GM12878 (cell line): ENCODE data around the gene NT5C1A. TPM values are rescaled to one million over a fixed set of nuclear protein-coding genes. Genes with fewer than 3 reads are reported as not detected.

Experiments used
- ATAC-seq: fragments of 200-7000 bp; cut with Tn5 transposase; 3 replicates; pipeline ENCODE4 v1.9.1; 2020; ENCODE audit warnings: mild to moderate bottlenecking, moderate library complexity
- BruUV-seq: library from RNA; stranded (reverse); fragments of 400-500 nt; replicated peaks from 2 replicates; lab custom pipeline; 2021; lab: Mats Ljungman, UMichigan
- CTCF ChIA-PET: fragments of 300-600 bp; sonication (Branson Sonifier 250); formaldehyde crosslinking; extraction: SDS; loops from one replicate; lab custom pipeline; 2021; ENCODE audit warnings: inconsistent platforms; lab: Yijun Ruan, JAX
- POLR2A ChIA-PET: fragments of 350-600 bp; formaldehyde crosslinking; extraction: SDS; loops from one replicate; lab custom pipeline; 2021; ENCODE audit warnings: inconsistent platforms; lab: Charles Lee
- RAD21 ChIA-PET: fragments of 300-600 bp; sonication (Branson Sonifier 250); formaldehyde crosslinking; loops from one replicate; lab custom pipeline; 2023; ENCODE audit warnings: antibody characterized with exemption; ENCODE audit not compliant: unreplicated experiment; lab: Charles Lee
- SMC1A ChIA-PET: fragments of 300-600 bp; sonication (Branson Sonifier 250); formaldehyde crosslinking; loops from one replicate; lab custom pipeline; 2023; ENCODE audit not compliant: unreplicated experiment, uncharacterized antibody; lab: Charles Lee
- DNase-seq: peaks from one replicate; pipeline ENCODE4 v3.0.0-alpha.2; 2011; ENCODE audit warnings: low read depth, low spot score
- FAIRE-seq: peaks from 3 replicates; lab custom pipeline; 2011; peaks lifted over from hg19 to GRCh38; lab: Jason Lieb, UNC
- H2AFZ ChIP-seq: 2 replicates; pipeline ENCODE4 v1.6.0; 2011; ENCODE audit warnings: low read depth, low read length, control low read depth; ENCODE audit not compliant: control insufficient read depth
- H3K27ac ChIP-seq: 2 replicates; pipeline ENCODE4 v1.5.1; 2011; ENCODE audit warnings: control low read depth; ENCODE audit not compliant: control insufficient read depth, insufficient read depth
- H3K27me3 ChIP-seq, 2 experiments: replicated peaks in 1 of 2; 2 replicates each; pipeline versions ENCODE4 v1.6.0 to v1.6.1; 2011; ENCODE audit warnings: low read length in 1 of 2; ENCODE audit not compliant: control insufficient read depth in 2 of 2, insufficient read depth in 2 of 2
- H3K36me3 ChIP-seq, 2 experiments: 2 replicates each; pipeline ENCODE4 v1.5.1; 2011; ENCODE audit warnings: low read length in 1 of 2; ENCODE audit not compliant: control insufficient read depth in 2 of 2, insufficient read depth in 2 of 2
- H3K4me1 ChIP-seq: 2 replicates; pipeline ENCODE4 v1.6.1; 2011; ENCODE audit warnings: mild to moderate bottlenecking, low read length, moderate library complexity, mixed read lengths; ENCODE audit not compliant: control insufficient read depth, insufficient read depth
- H3K4me2 ChIP-seq: 2 replicates; pipeline ENCODE4 v1.6.0; 2011; ENCODE audit warnings: control low read depth; ENCODE audit not compliant: control insufficient read depth, insufficient read depth
- H3K4me3 ChIP-seq: fragments of 200-600 bp; sonication (generic); 2 replicates; pipeline ENCODE4 v1.5.1; 2016
- H3K79me2 ChIP-seq: 2 replicates; pipeline ENCODE4 v1.6.0; 2011; ENCODE audit warnings: low read length; ENCODE audit not compliant: control insufficient read depth, insufficient read depth
- H3K9ac ChIP-seq: 2 replicates; pipeline ENCODE4 v1.8.0; 2011; ENCODE audit warnings: low read length, control low read depth, mixed read lengths; ENCODE audit not compliant: control insufficient read depth, insufficient read depth
- H3K9me3 ChIP-seq: replicated peaks from 3 replicates; pipeline ENCODE4 v1.5.1; 2011; ENCODE audit warnings: mild to moderate bottlenecking, low read length; ENCODE audit not compliant: control insufficient read depth, insufficient read depth
- H4K20me1 ChIP-seq: 2 replicates; pipeline ENCODE4 v1.6.0; 2011; ENCODE audit not compliant: control insufficient read depth, insufficient read depth
- CREB1 ChIP-seq: IDR thresholded peaks from 2 replicates; pipeline ENCODE4 v1.6.1; 2012; ENCODE audit warnings: low read depth, mild to moderate bottlenecking, inconsistent platforms
- EED ChIP-seq: sonication (generic); IDR thresholded peaks from 2 replicates; pipeline ENCODE4 v1.6.1; 2016; ENCODE audit warnings: antibody characterized with exemption, low read depth
- FOXM1 ChIP-seq: IDR thresholded peaks from 2 replicates; pipeline ENCODE4 v1.6.1; 2012; ENCODE audit warnings: low read depth, mild to moderate bottlenecking, inconsistent platforms, low read length, moderate library complexity
- HDAC2 ChIP-seq: fragments of 200-600 bp; sonication (generic); IDR thresholded peaks from 2 replicates; pipeline ENCODE4 v1.6.1; 2017
- NFXL1 ChIP-seq: fragments of 450-650 bp; IDR thresholded peaks from 2 replicates; pipeline ENCODE4 v1.6.1; 2017; ENCODE audit warnings: antibody characterized with exemption, mild to moderate bottlenecking, borderline replicate concordance
- NR2F1 ChIP-seq: fragments of 450-650 bp; conservative IDR thresholded peaks from 2 replicates; pipeline ENCODE4 v1.6.1; 2017; ENCODE audit warnings: mild to moderate bottlenecking
- RUNX3 ChIP-seq: IDR thresholded peaks from 2 replicates; pipeline ENCODE4 v1.6.1; 2012; ENCODE audit warnings: low read length, inconsistent platforms
- SIX5 ChIP-seq: IDR thresholded peaks from 2 replicates; pipeline ENCODE4 v1.6.1; 2011; ENCODE audit warnings: mild to moderate bottlenecking, low read depth, low read length, moderate library complexity; ENCODE audit not compliant: severe bottlenecking
- SPI1 ChIP-seq: IDR thresholded peaks from 2 replicates; pipeline ENCODE4 v1.6.1; 2011; ENCODE audit warnings: low read depth, mild to moderate bottlenecking, low read length, moderate library complexity, borderline replicate concordance; ENCODE audit not compliant: insufficient read depth
- SREBF2 ChIP-seq: IDR thresholded peaks from 2 replicates; pipeline ENCODE4 v1.6.1; 2012; ENCODE audit warnings: mild to moderate bottlenecking, low read length
- STAT3 ChIP-seq: IDR thresholded peaks from 2 replicates; pipeline ENCODE4 v1.6.1; 2011; ENCODE audit warnings: low read depth, low read length, improper control_type of control experiment
- SUPT20H ChIP-seq: IDR thresholded peaks from 2 replicates; pipeline ENCODE4 v1.6.1; 2011; ENCODE audit warnings: low read depth, mild to moderate bottlenecking, low read length, moderate library complexity, borderline replicate concordance; ENCODE audit not compliant: control insufficient read depth
- TAF1 ChIP-seq: IDR thresholded peaks from 2 replicates; pipeline ENCODE4 v1.6.1; 2011; ENCODE audit warnings: mild to moderate bottlenecking, low read depth, low read length, borderline replicate concordance
- ZBED1 ChIP-seq: IDR thresholded peaks from 2 replicates; pipeline ENCODE4 v1.6.1; 2016; ENCODE audit warnings: borderline replicate concordance
- ZNF622 ChIP-seq: fragments of 450-650 bp; IDR thresholded peaks from 2 replicates; pipeline ENCODE4 v1.6.1; 2017; ENCODE audit warnings: mild to moderate bottlenecking, inconsistent platforms
- WGBS: methylation state at CpG from one replicate; pipeline ENCODE4 v1.1.6; 2016; ENCODE audit warnings: low lambda C conversion rate; ENCODE audit not compliant: insufficient replicate concordance, insufficient coverage; ENCODE audit errors: missing lambda C conversion rate; 5-methylcytosine and 5-hydroxymethylcytosine counted together
- in situ Hi-C: fragments of 300-500 bp; cut with MboI; formaldehyde crosslinking; loops from 9 replicates; pipeline ENCODE4 v1.14.3; 2018; ENCODE audit warnings: mixed read lengths
- intact Hi-C: fragments of 100-400 bp; cut with micrococcal nuclease; formaldehyde crosslinking; loops from one replicate; pipeline ENCODE4 v1.14.2; 2022; ENCODE audit not compliant: unreplicated experiment
- polyA plus RNA-seq, 11 experiments: library from polyadenylated mRNA; depleted of rRNA in 4 of 11; unstranded in 6 of 11; stranded (reverse) in 5 of 11; fragments of >200 nt; fragmentation: Nextera tagmentation in 4 of 11; fragmentation: Illumina TruSeq in 1 of 11; extraction: Ambion mirVana in 4 of 11; extraction: Trizol in 1 of 11; gene quantifications; 1 replicate in 1 of 11; 2 replicates in 10 of 11; pipeline versions ENCODE4 v1.2.1 to v1.2.3, GENCODE V29; 2011 to 2016; ENCODE audit warnings: inconsistent platforms in 2 of 11, missing spikeins in 2 of 11, low read depth in 1 of 11
- total RNA-seq, 4 experiments: library from RNA; depleted of rRNA in 3 of 4; stranded (reverse); fragments of >200 nt in 3 of 4; fragmentation: Illumina TruSeq in 1 of 4; extraction: Trizol in 1 of 4; gene quantifications; 2 replicates each; pipeline versions ENCODE4 v1.2.1 to v1.2.3, GENCODE V29; 2013 to 2021
- TF ChIP-seq, protein P1 (sequence below): IDR thresholded peaks from 2 replicates; pipeline ENCODE4 v1.6.1; 2011; ENCODE audit warnings: low read depth, low read length, improper control_type of control experiment, borderline replicate concordance
- TF ChIP-seq, protein P2 (sequence below): IDR thresholded peaks from 2 replicates; pipeline ENCODE4 v1.6.1; 2011; ENCODE audit warnings: borderline replicate concordance, low read depth, mild to moderate bottlenecking, moderate library complexity, low read length; ENCODE audit not compliant: insufficient read depth, poor library complexity, severe bottlenecking
- TF ChIP-seq, protein P3 (sequence below): fragments of 450-650 bp; IDR thresholded peaks from 2 replicates; pipeline ENCODE4 v1.6.1; 2016; ENCODE audit warnings: mild to moderate bottlenecking, moderate library complexity, borderline replicate concordance
- TF ChIP-seq, protein P4 (sequence below): fragments of 150-350 bp; IDR thresholded peaks from 2 replicates; pipeline ENCODE4 v1.6.1; 2014; ENCODE audit warnings: mild to moderate bottlenecking, low read depth, low read length

Gene NT5C1A
- total and polyA plus RNA-seq, 10 of the 15 experiments (the other 5 are each of a cell fraction or from before 2014, with no cell fraction given) = 0.05 to 0.77 (median 0.22) TPM; not detected in 1

DNA sequence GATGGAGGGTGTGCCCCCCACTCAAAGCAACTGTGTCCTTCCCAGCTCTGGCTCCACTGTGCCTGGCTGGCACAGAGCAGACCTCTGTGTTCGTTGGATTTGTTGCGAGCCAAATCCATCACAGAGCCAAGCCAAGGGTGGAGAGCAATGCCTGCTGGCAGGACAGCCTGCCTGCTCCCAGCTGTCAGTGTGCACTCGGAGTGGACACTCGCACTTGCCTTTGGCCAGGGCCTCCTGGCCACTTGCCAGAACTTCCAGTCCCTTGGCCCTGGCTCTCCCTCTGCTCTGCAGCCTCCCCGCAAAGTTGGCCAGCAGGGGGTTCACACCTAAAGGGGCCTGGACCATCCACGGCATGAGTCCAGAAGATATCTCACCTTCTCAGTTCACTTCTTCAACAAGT is 48.9 kb downstream of the NT5C1A start:
- Histone ChIP-seq H2AFZ (no peak overlapping the region), H3K27ac (no peak overlapping the region), H3K9ac (no peak overlapping the region), H3K4me3 (no peak overlapping the region), H3K79me2 (no peaks in the 10 kb centered on the region), H3K4me1 (no peaks in the 10 kb centered on the region), H3K4me2 (no peak overlapping the region), H3K9me3 (no peaks in the 10 kb centered on the region), H3K27me3 (peaks cover 2% of the 10 kb centered on the region in 2 experiments; a peak in 3 of 4 replicates), H4K20me1 (no peaks in the 10 kb centered on the region), H3K36me3 (no peaks in the 10 kb centered on the region)
- FAIRE-seq = no peak
- in situ Hi-C loops (no loop called here), intact Hi-C loops (no loop called here)
- ChIA-PET POLR2A (no interaction called here), CTCF (no interaction called here), RAD21 (no interaction called here), SMC1A (no interaction called here)
- BruUV-seq = no TSS peak
- ATAC-seq = no peak
- no peak for DNase-seq
- WGBS = 68% methylated on average over 6 of the region's 6 CpGs
- no peak for TF ChIP-seq SIX5
- TF ChIP-seq SREBF2 = no peak
- TF ChIP-seq EED = no peak
- no peak for TF ChIP-seq NFXL1
- TF ChIP-seq ZBED1 = no peak
- no peak for TF ChIP-seq HDAC2
- TF ChIP-seq RUNX3 = no peak
- TF ChIP-seq, protein P1, sequence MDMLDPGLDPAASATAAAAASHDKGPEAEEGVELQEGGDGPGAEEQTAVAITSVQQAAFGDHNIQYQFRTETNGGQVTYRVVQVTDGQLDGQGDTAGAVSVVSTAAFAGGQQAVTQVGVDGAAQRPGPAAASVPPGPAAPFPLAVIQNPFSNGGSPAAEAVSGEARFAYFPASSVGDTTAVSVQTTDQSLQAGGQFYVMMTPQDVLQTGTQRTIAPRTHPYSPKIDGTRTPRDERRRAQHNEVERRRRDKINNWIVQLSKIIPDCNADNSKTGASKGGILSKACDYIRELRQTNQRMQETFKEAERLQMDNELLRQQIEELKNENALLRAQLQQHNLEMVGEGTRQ = no peak
- TF ChIP-seq TAF1 = no peak
- TF ChIP-seq FOXM1 = no peak
- TF ChIP-seq CREB1 = no peak
- TF ChIP-seq ZNF622 = no peak
- TF ChIP-seq STAT3 = no peak
- TF ChIP-seq, protein P2, sequence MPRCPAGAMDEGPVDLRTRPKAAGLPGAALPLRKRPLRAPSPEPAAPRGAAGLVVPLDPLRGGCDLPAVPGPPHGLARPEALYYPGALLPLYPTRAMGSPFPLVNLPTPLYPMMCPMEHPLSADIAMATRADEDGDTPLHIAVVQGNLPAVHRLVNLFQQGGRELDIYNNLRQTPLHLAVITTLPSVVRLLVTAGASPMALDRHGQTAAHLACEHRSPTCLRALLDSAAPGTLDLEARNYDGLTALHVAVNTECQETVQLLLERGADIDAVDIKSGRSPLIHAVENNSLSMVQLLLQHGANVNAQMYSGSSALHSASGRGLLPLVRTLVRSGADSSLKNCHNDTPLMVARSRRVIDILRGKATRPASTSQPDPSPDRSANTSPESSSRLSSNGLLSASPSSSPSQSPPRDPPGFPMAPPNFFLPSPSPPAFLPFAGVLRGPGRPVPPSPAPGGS = no peak
- TF ChIP-seq, protein P3, sequence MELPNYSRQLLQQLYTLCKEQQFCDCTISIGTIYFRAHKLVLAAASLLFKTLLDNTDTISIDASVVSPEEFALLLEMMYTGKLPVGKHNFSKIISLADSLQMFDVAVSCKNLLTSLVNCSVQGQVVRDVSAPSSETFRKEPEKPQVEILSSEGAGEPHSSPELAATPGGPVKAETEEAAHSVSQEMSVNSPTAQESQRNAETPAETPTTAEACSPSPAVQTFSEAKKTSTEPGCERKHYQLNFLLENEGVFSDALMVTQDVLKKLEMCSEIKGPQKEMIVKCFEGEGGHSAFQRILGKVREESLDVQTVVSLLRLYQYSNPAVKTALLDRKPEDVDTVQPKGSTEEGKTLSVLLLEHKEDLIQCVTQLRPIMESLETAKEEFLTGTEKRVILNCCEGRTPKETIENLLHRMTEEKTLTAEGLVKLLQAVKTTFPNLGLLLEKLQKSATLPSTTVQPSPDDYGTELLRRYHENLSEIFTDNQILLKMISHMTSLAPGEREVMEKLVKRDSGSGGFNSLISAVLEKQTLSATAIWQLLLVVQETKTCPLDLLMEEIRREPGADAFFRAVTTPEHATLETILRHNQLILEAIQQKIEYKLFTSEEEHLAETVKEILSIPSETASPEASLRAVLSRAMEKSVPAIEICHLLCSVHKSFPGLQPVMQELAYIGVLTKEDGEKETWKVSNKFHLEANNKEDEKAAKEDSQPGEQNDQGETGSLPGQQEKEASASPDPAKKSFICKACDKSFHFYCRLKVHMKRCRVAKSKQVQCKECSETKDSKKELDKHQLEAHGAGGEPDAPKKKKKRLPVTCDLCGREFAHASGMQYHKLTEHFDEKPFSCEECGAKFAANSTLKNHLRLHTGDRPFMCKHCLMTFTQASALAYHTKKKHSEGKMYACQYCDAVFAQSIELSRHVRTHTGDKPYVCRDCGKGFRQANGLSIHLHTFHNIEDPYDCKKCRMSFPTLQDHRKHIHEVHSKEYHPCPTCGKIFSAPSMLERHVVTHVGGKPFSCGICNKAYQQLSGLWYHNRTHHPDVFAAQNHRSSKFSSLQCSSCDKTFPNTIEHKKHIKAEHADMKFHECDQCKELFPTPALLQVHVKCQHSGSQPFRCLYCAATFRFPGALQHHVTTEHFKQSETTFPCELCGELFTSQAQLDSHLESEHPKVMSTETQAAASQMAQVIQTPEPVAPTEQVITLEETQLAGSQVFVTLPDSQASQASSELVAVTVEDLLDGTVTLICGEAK = no peak
- TF ChIP-seq, protein P4, sequence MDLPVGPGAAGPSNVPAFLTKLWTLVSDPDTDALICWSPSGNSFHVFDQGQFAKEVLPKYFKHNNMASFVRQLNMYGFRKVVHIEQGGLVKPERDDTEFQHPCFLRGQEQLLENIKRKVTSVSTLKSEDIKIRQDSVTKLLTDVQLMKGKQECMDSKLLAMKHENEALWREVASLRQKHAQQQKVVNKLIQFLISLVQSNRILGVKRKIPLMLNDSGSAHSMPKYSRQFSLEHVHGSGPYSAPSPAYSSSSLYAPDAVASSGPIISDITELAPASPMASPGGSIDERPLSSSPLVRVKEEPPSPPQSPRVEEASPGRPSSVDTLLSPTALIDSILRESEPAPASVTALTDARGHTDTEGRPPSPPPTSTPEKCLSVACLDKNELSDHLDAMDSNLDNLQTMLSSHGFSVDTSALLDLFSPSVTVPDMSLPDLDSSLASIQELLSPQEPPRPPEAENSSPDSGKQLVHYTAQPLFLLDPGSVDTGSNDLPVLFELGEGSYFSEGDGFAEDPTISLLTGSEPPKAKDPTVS = no peak
- TF ChIP-seq SPI1 = no peak
- no peak for TF ChIP-seq SUPT20H
- no peak for TF ChIP-seq NR2F1
